GM12892 (cell line): Measurements from ENCODE around the gene MCM3AP. TPM values are rescaled to one million over a fixed set of nuclear protein-coding genes. Genes with fewer than 3 reads are reported as not detected.
A peak's percentile ranks its signal among the peaks of the same experiment; 100 is the strongest.

Experiments used
- DNase-seq: peaks from one replicate; pipeline ENCODE4 v3.0.0; 2011; ENCODE audit not compliant: insufficient read length
- FAIRE-seq: peaks from 2 replicates; lab custom pipeline; 2011; peaks lifted over from hg19 to GRCh38; lab: Jason Lieb, UNC
- POLR2A ChIP-seq: IDR thresholded peaks from 2 replicates; pipeline ENCODE4 v1.6.1; 2011; ENCODE audit warnings: low read depth, low read length, control low read depth
- POLR2AphosphoS5 ChIP-seq: IDR thresholded peaks from 2 replicates; pipeline ENCODE4 v1.6.1; 2011; ENCODE audit warnings: low read depth, low read length, control low read depth
- TAF1 ChIP-seq: IDR thresholded peaks from 2 replicates; pipeline ENCODE4 v1.6.1; 2011; ENCODE audit warnings: low read depth, mild to moderate bottlenecking, control low read depth, low read length, borderline replicate concordance
- polyA plus RNA-seq: library from polyadenylated mRNA; unstranded; fragments of >200 nt; gene quantifications from one replicate; pipeline ENCODE4 v1.2.1, GENCODE V29; 2012; ENCODE audit warnings: missing spikeins, inconsistent platforms; ENCODE audit not compliant: missing spikeins

MCM3AP gene
- polyA plus RNA-seq = 47.6 TPM

DNA sequence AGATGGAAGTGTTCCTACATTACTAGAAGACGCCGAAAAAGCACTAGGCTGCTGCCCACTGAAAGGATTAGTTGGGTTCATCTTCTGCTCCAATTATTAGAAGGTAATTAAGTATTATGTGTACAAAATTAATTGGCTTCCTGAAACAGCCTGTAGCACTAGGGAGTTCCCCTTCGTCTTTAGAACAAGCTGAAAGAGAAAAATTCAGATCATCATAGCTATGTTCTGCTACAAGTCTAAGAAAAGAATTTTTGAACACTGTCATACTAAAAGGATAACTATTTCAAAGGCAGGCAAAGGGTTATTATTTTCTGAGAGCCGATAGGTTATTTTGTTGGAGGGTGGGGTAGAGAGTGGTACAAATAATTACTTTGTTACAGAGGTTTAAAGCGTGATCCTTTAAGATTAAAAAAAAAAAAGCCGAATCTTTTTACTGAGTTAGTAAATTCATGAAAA lies at the start of gene MCM3AP:
Gene MCM3AP (minus strand): TSS at position 406 of the 456 bp plus-strand sequence. CDS start 325 bp downstream, at position 81.
- DNase-seq (no peak), FAIRE-seq (no peak)
- TF ChIP-seq TAF1 (no peak), POLR2AphosphoS5 (no peak), POLR2A (no peak)

DNA sequence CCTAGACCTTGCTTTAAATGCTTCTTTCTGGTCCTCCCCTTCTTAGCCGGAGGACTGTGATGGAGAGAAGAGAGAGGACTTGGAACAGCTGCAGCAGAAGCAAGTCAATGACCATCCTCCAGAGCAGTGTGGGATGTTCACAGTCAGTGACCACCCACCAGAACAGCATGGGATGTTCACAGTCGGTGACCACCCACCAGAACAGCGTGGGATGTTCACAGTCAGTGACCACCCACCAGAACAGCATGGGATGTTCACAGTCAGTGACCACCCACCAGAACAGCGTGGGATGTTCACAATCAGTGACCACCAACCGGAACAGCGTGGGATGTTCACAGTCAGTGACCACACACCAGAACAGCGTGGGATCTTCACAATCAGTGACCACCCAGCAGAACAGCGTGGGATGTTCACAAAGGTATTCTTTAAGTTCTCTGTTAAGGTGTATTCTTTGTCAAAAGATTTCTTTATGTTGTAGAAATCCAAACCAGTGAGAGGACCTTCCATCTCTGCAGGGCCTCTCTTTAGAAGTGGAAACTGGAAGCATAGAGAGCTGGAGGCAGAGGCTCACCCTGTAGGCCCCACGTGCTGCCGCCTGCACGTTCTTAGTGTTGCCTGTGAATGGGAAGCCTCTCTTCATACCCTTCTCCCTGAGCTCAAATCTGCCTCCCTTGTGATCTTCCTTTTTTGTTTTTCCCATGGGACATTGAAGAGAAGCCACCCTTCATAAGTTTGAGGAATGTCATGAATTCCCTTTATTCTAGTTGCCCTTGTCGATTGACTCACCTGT lies 49.1 kb upstream of the MCM3AP start:
- no peak for FAIRE-seq
- no peak for DNase-seq
- TF ChIP-seq POLR2AphosphoS5 (no peak), POLR2A (no peak), TAF1 (no peak)

DNA sequence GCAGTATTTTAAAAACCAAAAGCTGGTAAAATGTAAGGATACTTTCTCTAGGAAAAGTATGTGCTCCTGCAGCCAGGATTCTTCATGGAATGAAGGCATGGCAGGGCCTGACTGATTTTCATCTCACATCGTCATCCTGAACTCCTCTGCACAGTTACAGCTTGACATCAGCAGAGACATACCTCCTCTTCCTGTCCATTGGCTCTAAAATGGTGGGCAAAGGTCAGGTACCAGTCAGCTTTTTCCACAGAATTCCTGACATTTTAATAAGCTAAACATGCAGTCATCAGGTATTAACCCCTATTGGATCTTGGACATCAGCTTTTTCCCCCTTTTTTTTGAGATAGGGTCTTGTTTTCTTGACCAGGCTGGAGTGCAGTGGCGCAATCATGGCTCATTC lies 44.4 kb upstream of the MCM3AP start:
- DNase-seq (no peak), FAIRE-seq (no peak)
- TF ChIP-seq POLR2AphosphoS5 = no peak
- no peak for TF ChIP-seq TAF1
- TF ChIP-seq POLR2A = no peak

DNA sequence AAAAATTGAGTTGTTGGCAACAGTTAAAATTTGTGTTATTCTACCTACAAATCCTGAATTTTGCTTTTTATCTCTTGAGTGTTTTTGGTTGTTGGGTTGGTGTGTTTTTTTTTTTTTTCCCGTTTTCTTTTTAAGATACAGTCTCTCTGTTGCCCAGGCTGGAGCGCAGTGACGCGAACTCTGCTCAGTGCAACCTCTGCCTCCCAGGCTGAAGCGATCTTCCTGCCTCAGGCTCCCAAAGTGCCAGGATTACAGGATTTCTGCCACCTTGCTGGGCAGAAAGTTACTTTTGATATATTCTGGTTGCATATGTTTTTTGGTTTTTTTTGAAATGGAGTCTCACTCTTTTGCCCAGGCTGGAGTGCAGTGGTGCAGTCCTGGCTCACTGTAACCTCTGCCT lies 42.7 kb upstream of the MCM3AP start:
- FAIRE-seq (no peak), DNase-seq (no peak)
- TF ChIP-seq TAF1 = no peak
- TF ChIP-seq POLR2AphosphoS5 = no peak
- no peak for TF ChIP-seq POLR2A

DNA sequence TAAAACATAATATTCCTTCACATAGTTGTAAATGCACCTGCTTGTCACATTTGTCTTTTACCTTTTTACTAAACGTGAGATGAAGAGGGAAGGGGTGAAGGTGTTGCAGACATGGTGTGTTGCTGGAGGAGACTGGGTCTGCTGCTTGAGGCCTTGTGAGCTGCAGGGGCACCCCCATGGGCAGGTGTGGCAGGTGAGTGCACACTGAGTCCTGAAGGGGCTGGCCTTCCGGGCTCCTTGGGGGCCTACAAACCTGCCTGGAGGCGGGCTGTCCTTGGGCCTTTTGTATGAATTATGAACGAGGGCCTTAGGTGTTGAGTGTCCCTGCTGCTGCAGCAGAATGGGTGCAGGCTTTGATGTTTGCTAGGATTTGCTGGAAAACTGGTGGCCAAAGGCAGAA lies 42.3 kb upstream of the MCM3AP start:
- TF ChIP-seq POLR2A (no peak), TAF1 (no peak), POLR2AphosphoS5 (no peak)
- FAIRE-seq (no peak), DNase-seq (no peak)

DNA sequence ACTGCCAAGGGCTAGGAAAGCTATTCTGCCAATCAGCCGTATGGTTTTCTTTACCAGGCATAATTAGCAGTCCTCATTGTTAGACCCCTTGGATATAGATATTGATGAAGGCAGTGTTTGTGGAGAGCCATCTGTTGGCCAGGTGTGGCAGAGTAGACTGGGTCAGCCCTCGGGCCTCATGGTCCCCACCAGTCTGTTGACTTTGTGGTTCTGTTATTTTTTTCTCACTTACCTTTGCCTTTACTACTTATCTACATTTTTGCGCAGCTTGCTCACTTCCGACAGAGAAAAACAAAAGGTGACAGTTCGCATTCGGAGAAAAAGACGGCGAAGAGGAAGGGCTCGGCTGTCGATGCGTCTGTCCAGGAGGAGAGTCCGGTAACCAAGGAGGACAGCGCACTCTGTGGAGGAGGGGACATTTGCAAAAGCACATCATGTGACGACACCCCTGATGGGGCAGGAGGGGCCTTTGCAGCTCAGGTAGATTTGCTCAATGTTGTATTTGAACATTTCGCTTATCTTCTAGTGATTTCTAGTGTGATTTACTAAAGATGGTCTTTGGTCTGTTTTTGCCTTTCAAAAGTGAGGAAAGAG lies 40.8 kb upstream of the MCM3AP start:
- TF ChIP-seq POLR2AphosphoS5 = no peak
- no peak for TF ChIP-seq POLR2A
- no peak for TF ChIP-seq TAF1
- DNase-seq (no peak), FAIRE-seq (no peak)

DNA sequence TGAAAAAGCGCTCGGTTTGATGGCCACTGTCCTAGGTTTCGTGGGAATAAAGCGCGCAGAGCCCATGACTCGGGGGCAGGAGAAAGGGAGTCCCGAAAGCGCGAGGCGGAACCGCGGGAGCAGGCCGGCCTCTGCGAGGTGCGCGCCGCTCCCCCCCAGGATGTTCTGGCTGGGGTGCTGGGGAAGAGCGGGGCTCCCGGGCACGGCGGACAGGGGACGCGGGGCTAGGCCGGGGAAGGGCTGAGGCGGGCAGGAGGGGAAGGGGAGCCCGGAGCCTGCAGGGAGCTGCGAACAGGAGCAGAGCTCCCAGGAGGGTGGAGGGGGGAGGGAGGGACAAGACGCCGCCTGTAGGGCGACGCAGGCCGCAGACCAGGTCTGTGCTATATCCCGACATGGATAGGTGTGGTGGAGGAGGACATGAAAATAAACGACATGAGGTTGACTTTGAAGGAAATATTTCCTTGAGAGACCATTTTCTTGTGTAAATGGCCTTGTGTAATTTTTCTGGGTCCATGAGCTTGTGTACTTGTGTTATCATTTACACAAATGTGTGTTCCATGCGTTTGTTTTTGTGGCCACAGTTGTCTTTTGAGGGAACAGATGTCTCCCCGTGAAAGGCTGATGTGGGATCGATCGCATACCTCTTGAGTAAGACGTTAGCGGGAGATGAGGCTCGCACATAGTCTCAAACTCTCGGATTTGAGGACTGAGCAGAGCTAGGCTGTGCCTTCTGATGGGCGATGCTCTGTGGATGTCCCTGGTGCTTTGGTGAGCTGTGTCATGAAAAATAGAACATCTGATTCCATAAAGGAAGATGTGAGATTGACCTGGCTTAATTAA lies 39.9 kb upstream of the MCM3AP start:
- FAIRE-seq (peak; percentile 89), DNase-seq (peak; percentile 51)
- TF ChIP-seq POLR2A (no peak), POLR2AphosphoS5 (no peak), TAF1 (no peak)

DNA sequence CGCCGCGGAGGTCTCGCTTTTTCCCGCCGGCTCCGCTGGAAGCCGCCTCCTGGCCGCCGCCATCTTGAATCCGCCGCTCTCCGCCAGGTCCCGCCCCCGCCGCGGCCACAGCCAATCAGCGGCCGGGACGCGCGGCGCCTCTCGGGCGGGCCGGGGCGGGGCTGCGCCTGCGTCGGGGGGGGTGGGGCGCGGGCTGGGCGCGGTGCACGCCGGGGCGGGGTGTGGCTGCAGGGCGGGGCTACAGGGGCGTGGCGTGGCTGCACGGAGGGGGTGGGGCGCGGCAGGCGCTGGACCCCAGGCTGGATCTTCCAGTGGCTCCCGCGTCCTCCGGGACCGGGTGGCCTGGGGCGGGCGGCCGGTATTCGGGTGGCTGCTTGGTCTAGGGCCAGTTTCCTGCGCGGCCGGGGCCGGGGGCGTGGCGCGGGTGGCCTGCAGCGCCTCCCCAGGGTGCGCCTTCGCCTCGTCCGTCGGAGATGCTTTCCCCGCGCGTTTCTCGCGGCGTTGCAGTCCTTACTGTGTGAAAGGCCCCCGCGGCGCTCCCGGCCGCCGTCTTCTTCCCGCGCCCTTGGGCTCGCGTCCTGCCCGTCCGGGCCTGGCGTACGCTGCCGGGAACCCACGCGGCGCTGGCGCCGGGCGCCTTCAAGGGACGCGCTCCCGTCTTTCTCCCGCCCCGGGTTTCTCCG lies 39.1 kb upstream of the MCM3AP start:
- DNase-seq (peak; percentile 78), FAIRE-seq (peak; percentile 21)
- TF ChIP-seq POLR2AphosphoS5 = no peak
- TF ChIP-seq POLR2A = peak; percentile 51; the same call in 1 of the 2 replicates
- peak; percentile 82 for TF ChIP-seq TAF1

DNA sequence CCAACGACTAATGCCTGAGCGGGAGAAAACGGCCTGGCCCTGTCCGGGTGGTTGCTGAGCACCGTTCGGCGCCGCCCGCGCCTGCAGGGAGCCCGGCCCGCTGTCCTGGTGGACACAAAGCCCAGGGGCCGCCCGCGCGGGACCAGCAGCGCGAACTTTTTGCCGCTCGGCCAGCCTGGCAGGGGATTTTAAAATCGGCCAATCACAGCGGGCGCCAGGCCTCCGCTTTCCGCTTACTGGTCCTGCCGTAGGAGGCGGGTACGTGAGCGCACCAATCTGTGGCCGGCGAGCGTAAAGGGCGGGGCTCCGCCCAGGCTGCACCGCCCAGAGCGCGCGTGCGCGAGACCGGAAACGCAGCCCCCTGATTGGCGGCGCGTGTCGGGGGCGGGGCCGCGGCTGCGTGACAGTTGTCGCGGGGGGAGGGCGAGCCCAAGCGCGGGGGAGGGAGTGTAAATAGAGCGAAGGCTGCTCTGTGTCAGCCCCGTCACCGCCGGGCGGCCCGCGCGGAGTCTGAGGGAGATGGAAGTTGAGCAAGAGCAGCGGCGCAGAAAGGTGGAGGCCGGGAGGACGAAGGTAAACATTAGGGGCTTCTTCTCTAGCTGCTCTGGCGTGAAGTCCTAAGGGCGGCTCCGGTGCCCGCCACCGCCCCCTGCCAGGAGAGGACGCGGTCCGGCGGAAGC lies 38.4 kb upstream of the MCM3AP start, which contains the start of the genes C21orf58 and PCNT:
Gene C21orf58 (minus strand): TSS at position 161 of the 680 bp plus-strand sequence. CDS start 1,132 bp downstream, outside the sequence.
Gene PCNT (plus strand): TSS at position 447 of the 680 bp plus-strand sequence. CDS start 73 bp downstream, at position 520.
- FAIRE-seq (peak; percentile 97), DNase-seq (peak; percentile 95)
- TF ChIP-seq POLR2A = peak; percentile 77
- TF ChIP-seq TAF1 = peak; percentile 57; the same call in 1 of the 2 replicates
- TF ChIP-seq POLR2AphosphoS5 = peak; percentile 63; the same call in 1 of the 2 replicates
